ENCODE data around the gene KRTCAP2.
"Not testable (repeated sequence)": the region's sequence is repeated elsewhere in the genome, so short reads cannot be mapped to it uniquely, and the experiment has no call there.

KRTCAP2 gene

GRCh38 chr1:155181371-155182051, 8.4 kb upstream of the KRTCAP2 start:
- no peak for DNase-seq

DNA sequence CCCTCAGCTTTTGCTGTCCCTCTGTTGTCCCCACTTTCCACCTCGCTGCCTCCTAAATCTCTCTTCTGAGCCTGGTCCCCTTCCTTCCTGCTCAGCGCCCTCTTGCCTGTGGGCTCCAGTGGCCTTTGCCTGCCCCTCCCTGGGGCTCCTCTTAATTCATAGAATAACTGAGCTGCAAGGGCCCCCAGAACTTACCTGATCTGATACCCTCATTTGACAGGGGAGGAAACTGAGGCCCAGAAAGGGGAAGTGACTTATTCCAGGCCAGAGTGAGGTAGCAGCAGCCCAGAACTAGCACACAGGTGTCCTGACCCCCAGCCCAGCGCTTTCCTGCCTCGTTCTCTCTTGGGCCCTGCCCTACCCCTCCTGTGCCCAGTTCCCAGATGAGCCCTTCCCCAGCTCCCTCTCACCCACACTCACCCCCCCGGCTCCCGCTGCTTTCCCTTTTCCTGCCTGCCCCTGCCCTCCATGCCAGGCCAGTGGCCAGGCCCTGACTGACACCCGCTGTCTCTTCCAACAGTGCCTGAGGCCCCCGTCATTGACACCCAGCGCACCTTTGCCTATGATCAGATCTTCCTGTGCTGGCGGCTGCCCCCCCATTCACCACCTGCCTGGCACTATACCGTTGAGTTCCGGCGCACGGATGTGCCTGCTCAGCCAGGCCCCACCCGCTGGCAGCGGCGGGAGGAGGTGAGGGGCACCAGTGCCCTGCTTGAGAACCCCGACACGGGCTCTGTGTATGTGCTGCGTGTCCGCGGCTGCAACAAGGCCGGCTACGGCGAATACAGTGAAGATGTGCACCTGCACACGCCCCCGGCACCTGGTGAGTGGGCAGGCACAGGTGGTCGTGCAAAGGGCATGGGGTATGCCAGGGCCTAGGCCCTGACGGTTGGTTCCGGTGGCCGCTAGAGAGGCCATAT, 6.3 kb upstream of the KRTCAP2 start:
- no peak for DNase-seq

DNA sequence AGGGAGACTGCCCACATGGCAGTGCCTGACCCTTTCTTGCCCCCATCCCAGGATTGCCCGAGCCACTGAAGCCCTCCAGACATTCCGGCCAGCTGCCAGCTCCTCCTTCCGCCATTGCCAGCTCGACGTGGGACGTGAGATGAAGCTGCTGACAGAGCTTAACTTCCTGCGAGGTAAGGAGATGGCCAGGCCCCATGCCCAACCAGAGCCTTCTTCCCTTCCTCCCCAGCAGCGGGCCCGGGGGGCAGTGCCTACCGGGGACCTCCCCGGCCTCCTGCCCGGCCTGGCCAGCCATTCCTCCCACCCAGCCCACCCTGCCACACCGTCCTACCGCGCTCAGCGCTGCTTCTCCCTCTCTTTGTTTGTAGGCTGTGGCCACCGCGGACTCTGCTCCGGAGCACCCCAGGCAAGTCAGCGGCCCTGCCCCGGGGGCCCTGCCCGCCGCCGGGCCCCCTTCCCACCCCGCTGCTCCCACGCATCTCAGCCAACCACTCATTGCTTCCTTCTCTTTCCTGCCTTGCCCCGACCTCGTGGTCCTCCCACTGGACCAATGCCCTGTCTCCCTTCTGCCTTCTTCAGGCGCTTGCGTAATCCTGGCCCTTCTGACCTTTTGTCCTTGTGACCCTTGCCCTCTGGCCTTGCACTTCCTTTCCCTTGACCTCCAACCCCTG, 5.5 kb upstream of the KRTCAP2 start:
- DNase-seq = no peak

- no peak for DNase-seq
These were observed 4.8 kb upstream of the KRTCAP2 start for GRCh38 chr1:155177918-155178281.

DNA sequence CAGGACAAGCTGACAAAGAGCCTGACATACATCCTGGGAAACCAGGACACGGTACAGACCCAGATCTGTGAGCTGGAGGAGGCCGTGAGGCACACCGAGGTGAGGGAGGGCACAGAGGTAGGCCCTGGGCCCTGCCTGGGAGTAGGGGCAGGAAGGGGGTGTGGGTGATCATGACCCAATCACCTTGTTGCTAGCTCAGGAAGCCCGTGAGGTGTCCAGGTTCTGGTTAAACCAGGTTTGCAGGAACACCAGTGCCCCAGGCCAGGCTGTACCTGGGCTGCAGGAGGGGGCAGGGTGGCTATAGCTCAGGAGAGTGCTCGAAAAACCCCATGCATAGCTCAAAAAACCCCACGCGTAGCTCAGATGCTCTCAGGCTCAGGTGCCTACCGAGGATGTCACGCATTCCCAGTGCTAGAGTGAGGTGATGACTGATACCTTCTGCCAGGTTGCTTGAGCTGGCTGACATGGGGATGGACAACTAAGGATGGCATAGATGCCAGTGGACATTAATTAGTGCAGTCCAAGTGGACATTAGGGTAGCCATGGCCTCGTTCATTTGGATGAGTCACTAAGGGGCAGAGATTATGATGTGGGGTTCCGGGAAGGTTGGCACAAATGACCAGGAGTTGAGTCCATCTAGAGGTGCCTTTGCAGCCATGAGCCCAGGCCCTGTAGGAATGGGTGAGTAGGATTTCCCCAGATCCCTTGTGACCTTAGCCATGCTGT, 4.3 kb upstream of the KRTCAP2 start:
- DNase-seq = no peak

- DNase-seq = peak; percentile 27
These were observed 3.5 kb upstream of the KRTCAP2 start for GRCh38 chr1:155176544-155177071.

DNA sequence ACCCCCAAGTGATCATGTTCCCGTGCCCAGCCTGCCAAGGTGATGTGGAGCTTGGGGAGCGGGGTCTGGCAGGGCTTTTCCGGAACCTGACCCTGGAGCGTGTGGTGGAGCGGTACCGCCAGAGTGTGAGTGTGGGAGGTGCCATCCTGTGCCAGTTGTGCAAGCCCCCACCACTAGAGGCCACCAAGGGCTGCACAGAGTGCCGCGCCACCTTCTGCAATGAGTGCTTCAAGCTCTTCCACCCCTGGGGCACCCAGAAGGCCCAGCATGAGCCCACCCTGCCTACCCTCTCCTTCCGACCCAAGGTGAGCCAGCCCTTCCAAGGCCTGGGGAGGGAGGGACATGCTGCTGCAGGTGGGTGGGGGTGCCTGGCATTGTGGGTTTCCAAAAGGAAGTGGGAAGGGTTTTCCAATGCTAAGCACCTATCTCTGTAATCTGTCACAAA, 2.8 kb upstream of the KRTCAP2 start:
- DNase-seq = no peak

GRCh38 chr1:155175281-155175926, 2.3 kb upstream of the KRTCAP2 start:
- DNase-seq = no peak

DNA sequence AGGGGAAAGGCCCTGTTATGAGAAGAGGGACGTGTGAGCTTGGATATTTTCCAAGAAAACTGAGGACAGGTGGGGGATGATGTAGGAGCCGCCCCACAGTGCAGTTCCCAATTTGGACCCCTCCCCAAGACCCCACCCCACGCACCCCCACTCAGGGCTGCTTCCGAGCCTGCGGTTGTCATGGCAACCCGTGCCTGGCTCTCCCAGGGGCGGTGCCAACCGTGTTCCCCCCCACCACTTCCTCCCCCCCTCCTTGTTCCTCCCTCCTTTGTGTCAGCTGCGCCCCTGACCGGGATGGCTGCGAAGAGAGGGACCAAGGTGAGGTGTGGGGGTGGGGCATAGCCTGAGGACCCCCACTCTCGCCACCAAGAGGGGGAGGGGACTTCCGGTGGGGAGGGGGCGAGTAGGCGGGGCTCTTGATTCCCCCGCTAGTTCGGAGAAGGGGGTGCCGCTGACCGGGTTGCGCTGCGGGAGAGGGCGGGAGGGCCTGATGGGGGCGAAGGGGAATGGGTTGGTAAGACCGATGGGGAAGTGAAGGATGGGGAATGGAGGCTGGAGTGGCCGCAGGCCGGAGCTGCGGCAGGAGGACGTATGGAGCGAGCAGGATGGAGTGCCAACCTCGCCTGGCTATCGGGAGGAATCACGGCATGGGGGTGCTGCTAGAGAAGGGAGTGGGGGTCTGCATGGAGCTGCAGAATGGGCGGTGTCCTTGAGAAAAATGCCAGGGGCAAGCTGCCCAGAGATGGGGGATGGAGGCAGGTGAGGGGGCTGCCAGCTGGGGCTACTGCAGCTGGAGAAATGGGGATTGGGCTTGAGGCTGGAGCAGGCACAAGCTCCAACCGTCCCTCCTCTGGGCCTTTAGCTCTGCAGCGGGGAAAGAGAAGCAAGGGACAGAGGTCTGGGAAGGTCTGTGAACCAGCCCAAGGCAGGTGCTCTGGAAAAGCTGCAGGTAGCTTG, 1.5 kb upstream of the KRTCAP2 start:
- DNase-seq = no peak

- peak; percentile 14 for DNase-seq
These were observed 597 bp upstream of the KRTCAP2 start, which contains the start of gene TRIM46 for GRCh38 chr1:155173478-155174323. TSS of gene TRIM46 (plus strand) at chr1:155173849. CDS start at chr1:155173967, 118 bp downstream.

- no peak for DNase-seq
These were observed 1.0 kb downstream of the KRTCAP2 start for GRCh38 chr1:155171836-155172731.

DNA sequence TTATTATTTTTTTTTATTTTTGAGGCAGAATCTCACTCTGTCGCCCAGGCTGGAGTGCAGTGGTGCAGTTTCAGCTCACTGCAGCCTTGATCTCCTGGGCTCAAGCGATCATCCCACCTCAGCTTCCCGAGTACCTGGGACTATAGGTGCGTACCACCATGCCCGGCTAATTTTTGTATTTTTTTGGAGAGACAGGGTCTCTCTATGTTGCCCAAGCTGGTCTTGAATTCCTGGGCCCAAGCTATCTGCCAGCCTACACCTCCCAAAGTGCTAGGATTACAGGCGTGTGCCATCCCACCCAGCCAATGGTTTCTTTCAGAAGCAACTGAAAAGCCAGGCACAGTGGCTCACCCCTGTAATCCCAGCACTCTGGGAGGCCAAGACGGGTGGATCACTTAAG, 2.3 kb downstream of the KRTCAP2 start:
- DNase-seq = no peak

DNA sequence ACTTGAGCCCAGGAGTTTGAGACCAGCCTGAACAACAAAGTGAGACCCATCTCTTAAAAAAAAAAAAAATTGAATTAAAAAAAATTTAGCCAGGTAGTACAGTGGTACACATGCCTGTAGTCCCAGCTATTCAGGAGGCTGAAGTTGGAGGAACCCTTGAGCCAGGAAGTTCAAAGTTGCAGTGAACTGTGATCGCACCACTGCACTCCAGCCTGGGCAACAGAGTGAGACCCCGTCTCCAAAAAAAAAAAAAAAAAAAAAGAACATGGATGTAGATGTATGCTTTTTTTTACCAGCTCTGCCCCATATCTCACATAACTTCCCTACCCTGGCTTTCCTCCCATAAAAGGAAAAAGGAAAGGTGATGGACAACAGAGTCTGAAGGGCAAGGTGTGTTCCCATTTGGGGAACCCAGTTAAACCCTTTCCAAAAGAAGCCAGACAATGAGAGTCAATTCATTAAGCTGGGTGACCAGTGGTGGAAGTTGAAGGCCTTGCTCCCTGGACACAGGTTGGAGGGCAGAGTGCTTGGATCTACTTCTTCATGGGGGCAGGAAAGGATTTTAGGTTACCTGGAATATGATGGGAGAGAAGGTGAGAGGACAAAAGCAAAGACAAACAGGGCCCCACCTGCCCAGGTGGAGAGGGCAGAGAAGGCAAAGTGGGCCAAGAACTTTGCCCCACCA, 2.9 kb downstream of the KRTCAP2 start:
- DNase-seq = no peak

DNA sequence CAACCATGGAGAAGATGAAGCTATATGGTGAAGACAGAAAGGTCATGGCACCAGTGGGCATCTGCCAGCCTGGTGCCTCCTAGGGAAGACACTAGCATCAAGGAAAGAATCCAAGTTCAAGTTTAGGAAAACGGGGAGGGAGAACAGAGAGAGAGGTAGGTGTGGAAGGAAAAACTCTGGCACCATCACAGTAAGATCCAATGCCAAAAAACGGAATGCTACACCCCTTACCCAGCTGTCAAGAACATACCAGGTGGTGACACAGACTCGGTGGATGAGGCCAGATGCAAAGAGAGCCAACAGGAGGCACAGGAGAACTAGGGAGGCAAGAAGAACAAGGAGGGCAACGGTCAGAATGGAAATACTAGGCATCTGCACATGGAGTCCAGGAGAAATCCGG, 3.6 kb downstream of the KRTCAP2 start:
- no peak for DNase-seq

GRCh38 chr1:155168456-155169210, 4.5 kb downstream of the KRTCAP2 start:
- no peak for DNase-seq

DNA sequence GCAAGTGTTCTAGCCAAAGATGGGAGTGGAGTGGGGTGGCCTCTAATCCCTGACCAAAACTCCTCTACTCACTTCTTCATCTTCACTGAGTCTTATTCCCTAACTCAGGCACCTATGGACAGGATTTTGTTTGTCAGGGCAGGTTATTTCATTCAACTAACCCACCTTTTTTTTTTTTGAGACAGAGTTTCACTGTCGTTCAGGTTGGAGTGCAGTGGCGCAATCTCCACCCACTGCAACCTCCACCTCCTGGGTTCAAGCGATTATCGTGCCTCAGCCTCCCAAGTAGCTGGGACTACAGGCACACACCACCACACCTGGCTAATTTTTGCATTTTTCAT, 5.0 kb downstream of the KRTCAP2 start:
- not testable (repeated sequence) for DNase-seq
